ENCODE measurements around the gene ODAD3. TPM values are rescaled to one million over a fixed set of nuclear protein-coding genes. Genes with fewer than 3 reads are reported as not detected.
A peak's percentile ranks its signal among the peaks of the same experiment; 100 is the strongest.

ODAD3 gene
- total and polyA plus RNA-seq, 2 donors (not counting 1 experiment from before 2014, with no cell fraction given) = 0.18 to 0.62 TPM

GRCh38 chr19:11421371-11422098 is 13.4 kb downstream of the ODAD3 start:
- Histone ChIP-seq H2AFZ (ENCODE audit: insufficient read depth, low read depth, low read length, poor library complexity, severe bottlenecking) (peak overlapping the region; percentile 69), H4K20me1 (ENCODE audit: control insufficient read depth, insufficient read depth, low read length, poor library complexity, severe bottlenecking) (no peaks in the 10 kb centered on the region), H3K4me2 (replicated peaks; ENCODE audit: low read depth, low read length, poor library complexity, severe bottlenecking) (peak overlapping the region; percentile 76), H3K27me3 (replicated peaks in 1 of 4; ENCODE audit: control extremely low read depth in 1 of 4, control insufficient read depth in 3 of 4, insufficient read depth in 4 of 4, low read length in 3 of 4) (peaks cover 0 to 50% (median 24%) of the 10 kb centered on the region in 4 experiments), H3K4me1 (ENCODE audit: control insufficient read depth in 2 of 2, insufficient read depth in 2 of 2, low read length in 2 of 2) (peaks cover 55 to 61% of the 10 kb centered on the region in 2 donors), H3K9ac (ENCODE audit: low read length) (peak overlapping the region; percentile 54), H3K36me3 (replicated peaks in 1 of 2; ENCODE audit: control extremely low read depth in 1 of 2, control insufficient read depth in 1 of 2, extremely low read depth in 1 of 2, insufficient read depth in 2 of 2, low read length in 1 of 2) (no peaks in the 10 kb centered on the region), H3K9me3 (ENCODE audit: control extremely low read depth in 1 of 3, control insufficient read depth in 2 of 3, insufficient read depth in 1 of 3, low read length in 2 of 3) (peaks cover 0 to 47% (median 0%) of the 10 kb centered on the region in 3 donors), H3K4me3 (ENCODE audit: control extremely low read depth in 1 of 5, extremely low read depth in 1 of 5, insufficient read depth in 1 of 5, low read depth in 2 of 5, low read length in 4 of 5) (peak overlapping the region in 4 of 5 experiments; percentile 40 to 57 (median 46)), H3K27ac (ENCODE audit: low read length in 2 of 2) (peak overlapping the region in 1 of 2 donors; percentile 4), H3K79me2 (ENCODE audit: control insufficient read depth, insufficient read depth, low read length) (no peaks in the 10 kb centered on the region)
- WGBS (ENCODE audit: insufficient coverage) = 8% methylated on average over 34 of the region's 36 CpGs
- ChIA-PET POLR2A (interaction anchor here (0.5 to 3.0 kb wide), 11 partner anchors 10 to 1226 kb away, joined by 3 to 16 read pairs (median 5); partner anchors contain the start of genes ODAD3, PRKCSH and SWSAP1), CTCF (interaction anchor here (0.9 to 5.4 kb wide), 11 partner anchors 14 to 1556 kb away, joined by 3 to 41 read pairs (median 3); partner anchors contain the start of genes EPOR, ODAD3, PRKCSH and SWSAP1)
- TF ChIP-seq EZH2 (IDR thresholded peaks at IDR 0.05; ENCODE audit: borderline replicate concordance, insufficient read depth, low read depth, low read length, poor library complexity, severe bottlenecking) (no peak), CTCF (IDR thresholded peaks at IDR 0.05) (no peak)
- peak overlapping the region; percentile 61 for H3K27ac Mint-ChIP-seq
- DNase-seq = no peak
- intact Hi-C loops (cut with micrococcal nuclease) = loop anchor here (1.0 to 5.0 kb wide), 4 partner anchors 14 to 374 kb away; partner anchors contain the start of genes ODAD3 and PRKCSH
- H3K27me3 Mint-ChIP-seq = peaks cover 18% of the 10 kb centered on the region
- no peaks in the 10 kb centered on the region for H3K9me3 Mint-ChIP-seq (ENCODE audit: insufficient read depth)
- H3K4me3 Mint-ChIP-seq = peak overlapping the region; percentile 84
- peaks cover 52% of the 10 kb centered on the region for H3K4me1 Mint-ChIP-seq
- peak; percentile 48 for ATAC-seq (ENCODE audit: low read depth)
